Activated CD4-positive, alpha-beta T cell treated with anti-CD3 and anti-CD28 coated beads, Interleukin-10, Interleukin-2, amounts not matched to agents 100 ng/mL and 50 ng/mL, durations not matched to agents 16 hours and 8 hours (primary cell): ENCODE data around the gene PARD3B.

Experiments used
- DNase-seq: peaks from one replicate; pipeline ENCODE4 v3.0.0-alpha.2; 2020

PARD3B gene

DNA sequence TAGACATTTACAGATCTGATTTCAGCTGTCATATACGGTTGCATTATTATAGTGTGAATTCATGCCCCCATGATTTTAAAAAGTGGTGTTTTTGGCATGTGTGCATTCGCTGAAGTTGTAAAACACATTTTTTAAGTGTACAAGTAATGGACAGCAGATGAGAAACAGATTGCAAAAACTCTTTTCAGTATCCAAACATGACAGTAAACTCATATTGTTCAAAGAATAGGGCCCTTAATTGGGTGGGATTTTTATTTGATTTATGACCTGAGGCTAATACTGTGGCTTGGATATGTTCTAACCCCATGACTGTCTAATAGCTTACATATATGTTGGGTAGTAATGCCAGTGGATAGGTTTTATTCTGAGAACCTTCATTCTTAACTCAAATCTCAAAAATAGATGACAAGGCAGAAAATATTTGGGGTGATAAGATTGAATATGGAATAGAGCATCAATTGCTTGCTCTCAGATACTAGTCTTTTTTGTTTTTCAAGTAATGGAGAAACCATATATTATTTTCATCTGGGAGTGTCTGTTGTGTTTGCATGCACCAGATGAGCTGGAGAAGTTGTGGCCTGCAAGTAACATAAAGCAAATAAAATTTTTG lies 118.6 kb downstream of the PARD3B start:
- no peak for DNase-seq

DNA sequence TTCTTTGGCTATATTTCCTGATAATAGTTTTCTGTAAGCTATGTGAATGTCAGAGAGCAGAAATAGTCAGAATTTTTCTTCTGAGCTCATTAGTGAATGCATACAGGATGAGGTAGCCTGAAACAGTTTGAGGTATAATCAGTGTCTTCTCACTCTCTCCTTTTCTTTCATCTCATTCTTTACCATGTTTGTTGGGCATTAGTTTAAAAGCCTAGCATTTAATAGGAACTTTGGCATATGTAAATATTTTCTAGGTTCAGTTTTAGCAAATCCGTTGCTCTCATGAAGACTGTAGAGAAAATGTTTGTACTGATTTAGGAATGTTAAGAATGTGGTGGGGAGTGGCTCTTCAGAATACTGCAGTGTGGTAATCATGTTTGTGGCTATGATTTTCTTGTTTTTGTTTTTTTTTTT lies 119.4 kb downstream of the PARD3B start:
- DNase-seq: no peak

- DNase-seq: no peak
These were observed 119.9 kb downstream of the PARD3B start for GRCh38 chr2:204665207-204665606.

- DNase-seq: no peak
These were observed 120.5 kb downstream of the PARD3B start for GRCh38 chr2:204665771-204666170.

DNA sequence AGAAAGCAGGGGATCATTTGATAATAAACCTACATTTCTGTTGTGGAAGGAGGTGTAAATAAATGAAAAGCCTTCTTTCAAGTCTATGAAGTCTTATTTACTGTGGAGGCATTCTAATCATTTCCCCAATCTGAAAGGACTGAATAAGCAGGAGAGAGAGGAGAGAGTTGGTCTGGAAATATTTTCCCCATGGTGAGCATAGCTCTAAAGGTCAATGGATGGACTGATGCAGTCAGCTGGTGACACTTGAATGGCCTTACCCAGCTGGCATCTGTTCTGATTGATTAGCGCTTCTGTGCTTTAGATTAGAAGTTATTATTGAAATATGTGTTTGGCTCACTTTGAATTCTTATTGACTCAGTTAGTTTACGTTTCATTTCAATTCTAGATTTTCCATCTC lies 122.7 kb downstream of the PARD3B start:
- DNase-seq: no peak

DNA sequence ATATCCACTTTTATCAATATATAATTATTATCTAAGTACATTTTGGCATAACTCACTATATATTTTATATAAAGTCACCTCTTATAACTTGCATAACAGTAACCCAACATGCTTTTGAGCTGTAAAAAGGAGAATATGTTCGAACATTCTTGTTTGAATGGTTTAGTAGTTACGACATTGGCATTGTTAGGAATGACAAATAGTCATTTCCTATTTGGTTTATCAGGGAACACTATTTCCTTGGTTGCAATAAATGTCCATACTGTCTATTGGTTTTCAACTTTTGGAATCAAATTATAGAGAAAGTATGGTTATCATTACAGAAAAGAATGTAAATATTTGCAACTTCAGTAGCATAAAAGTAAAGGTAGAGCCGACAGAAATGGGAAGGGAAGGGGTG lies 124.1 kb downstream of the PARD3B start:
- no peak for DNase-seq

DNA sequence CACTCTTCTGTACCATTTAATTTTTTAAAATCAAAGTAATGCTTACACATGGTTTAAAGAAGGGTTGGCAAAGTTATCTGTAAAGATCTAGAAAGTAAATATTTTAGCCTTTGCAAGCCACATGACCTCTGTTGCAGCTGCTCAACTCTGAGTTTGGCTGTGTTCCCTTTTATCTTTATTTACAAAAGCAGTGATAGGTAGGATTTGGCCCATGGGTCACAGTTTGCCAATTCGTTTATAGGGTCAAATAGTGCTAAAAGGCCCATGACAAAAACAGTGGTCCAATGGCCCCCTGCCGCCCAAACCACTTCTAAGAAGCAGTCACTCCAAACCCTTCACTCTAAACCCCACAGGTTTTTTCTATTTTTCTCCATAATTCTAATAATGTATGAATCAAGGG lies 124.8 kb downstream of the PARD3B start:
- DNase-seq: no peak

GRCh38 chr2:204670756-204671155 lies 125.5 kb downstream of the PARD3B start:
- DNase-seq: no peak

- no peak for DNase-seq
These were observed 127.5 kb downstream of the PARD3B start for GRCh38 chr2:204672772-204673171.

GRCh38 chr2:204673877-204674276 lies 128.6 kb downstream of the PARD3B start:
- no peak for DNase-seq

DNA sequence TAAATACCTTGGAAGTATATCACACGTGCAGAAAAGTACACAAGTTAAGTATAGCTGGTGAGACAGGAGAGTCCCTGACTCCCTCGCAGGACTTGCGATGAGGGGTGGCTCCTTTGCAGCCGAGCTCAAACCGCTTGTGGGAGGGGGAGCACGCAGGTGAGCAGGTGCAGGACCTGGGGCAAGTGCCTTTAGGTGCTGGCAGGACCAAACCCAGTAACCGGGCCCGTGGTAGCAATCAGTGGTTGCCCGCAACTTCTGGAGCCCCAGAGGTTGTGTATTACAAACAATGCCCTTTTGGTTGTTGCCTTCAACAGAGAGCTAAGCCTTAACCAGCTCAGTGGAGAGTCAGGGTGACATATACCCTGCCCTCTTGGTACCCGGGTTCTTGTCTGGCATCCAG lies 132.8 kb downstream of the PARD3B start:
- DNase-seq: no peak

- no peak for DNase-seq
These were observed 135.3 kb downstream of the PARD3B start for GRCh38 chr2:204680576-204680975.

- no peak for DNase-seq
These were observed 136.1 kb downstream of the PARD3B start for GRCh38 chr2:204681412-204681811.

DNA sequence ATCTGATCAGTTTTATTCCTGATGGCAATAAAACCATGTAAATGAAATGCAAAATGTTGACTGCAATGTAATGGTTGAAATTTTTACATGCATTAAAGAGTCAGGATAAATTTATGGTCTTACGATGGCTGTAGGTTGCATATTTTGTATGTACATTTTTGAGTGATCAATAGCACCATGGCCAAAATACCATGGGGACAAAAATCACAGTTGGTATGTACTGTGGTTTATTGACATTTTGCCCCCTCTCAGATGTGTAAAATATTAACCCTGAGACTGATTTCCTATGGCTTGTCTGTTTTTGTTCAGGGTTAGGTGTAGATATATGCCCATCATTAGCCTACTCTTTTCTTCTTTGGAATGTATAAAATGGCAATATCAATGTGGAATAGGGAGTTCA lies 138.1 kb downstream of the PARD3B start:
- DNase-seq: no peak

GRCh38 chr2:204686406-204686805 lies 141.1 kb downstream of the PARD3B start:
- DNase-seq: no peak

DNA sequence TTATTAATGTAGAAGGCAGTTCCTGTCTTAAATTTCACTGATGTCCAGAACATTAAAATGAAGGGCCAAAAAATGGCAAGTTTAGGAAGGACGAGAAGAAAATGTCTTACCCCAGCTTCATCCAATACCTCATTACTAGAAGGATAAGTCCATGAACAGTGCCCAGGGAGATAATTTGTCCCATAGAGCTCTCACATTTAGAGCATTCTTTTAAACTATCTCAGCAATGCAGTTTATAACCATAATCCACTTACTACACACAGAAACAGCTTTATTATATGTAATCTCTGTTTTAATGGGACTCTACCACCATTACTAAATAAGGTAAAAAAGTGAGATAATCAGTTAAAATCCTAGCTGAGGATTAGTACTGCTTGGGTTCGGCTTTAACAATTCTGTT lies 142.5 kb downstream of the PARD3B start:
- DNase-seq: no peak

DNA sequence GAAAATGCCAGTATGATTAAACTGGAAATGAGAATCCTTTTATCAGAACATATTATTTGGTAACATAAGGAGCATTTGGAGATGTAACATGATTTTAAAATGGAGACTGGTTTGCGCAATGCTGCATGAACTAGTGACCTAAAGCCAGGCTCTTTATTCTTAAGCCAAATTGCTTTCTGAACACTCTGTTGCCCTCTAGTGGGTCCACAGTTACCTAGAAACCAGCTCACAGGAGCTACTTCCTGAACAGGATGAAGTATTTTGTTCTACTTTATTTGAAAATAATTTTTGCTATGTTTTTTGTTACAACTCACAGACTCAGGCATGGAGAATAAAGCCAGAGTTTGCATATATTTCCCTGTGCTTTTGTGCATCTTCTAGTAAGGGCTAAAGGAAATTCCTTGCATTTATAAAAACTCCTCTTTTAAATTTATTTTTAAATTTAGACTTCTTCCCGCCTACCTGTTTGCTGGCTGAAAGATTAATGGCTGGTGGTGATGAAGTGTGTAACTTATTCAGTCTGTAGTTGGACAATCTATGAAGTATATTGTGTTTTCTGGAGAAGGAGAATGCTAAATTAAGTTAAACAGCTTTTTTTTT lies 146.7 kb downstream of the PARD3B start:
- DNase-seq: peak; percentile 57

DNA sequence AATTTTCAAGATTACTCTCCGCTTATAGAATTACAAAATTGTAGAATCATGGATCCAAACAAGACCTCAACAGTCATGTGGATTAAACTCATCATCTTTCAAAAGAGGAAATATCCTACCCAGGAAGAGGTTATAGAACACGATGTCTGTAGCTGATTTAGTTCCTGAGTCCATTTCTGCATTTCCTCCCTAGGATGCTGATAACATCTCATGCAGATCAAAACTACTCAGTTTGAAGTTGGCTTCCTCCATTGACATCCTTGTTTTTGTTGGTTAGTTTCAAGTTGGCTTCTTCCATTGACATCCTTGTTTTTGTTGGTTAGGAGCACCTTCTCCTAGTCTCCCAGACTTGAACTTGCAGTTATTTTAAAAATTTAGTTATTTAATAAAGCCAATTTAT lies 147.5 kb downstream of the PARD3B start:
- no peak for DNase-seq

- no peak for DNase-seq
These were observed 148.0 kb downstream of the PARD3B start for GRCh38 chr2:204693262-204693661.

- DNase-seq: no peak
These were observed 150.2 kb downstream of the PARD3B start for GRCh38 chr2:204695506-204695905.

GRCh38 chr2:204696124-204696523 lies 150.8 kb downstream of the PARD3B start:
- no peak for DNase-seq

- DNase-seq: no peak
These were observed 160.1 kb downstream of the PARD3B start for GRCh38 chr2:204705243-204705932.

- no peak for DNase-seq
These were observed 161.7 kb downstream of the PARD3B start for GRCh38 chr2:204706939-204707338.

DNA sequence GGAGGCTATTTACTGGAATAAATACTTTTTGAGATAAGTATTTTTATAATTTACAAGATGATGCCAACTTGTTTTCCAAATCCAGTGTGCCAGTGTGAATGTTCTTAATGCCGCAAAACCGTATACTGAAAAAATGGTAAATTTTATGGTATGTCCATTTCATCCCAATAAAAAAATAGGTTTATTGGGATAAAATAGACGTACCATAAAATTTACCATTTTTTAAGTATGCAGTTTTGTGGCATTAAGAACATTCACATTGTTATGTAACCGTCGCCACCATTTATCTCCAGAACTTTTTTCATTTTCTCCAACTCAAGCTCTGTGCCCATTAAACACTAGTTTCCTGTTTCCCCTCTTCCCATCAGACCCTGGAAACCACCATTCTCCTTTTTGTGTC lies 167.9 kb downstream of the PARD3B start:
- no peak for DNase-seq

- no peak for DNase-seq
These were observed 170.1 kb downstream of the PARD3B start for GRCh38 chr2:204715361-204715760.
